ENCODE measurements around the gene ATP1A2. TPM values are rescaled to one million over a fixed set of nuclear protein-coding genes. Genes with fewer than 3 reads are reported as not detected.
A peak's percentile ranks its signal among the peaks of the same experiment; 100 is the strongest.

The ATP1A2 gene
- total and polyA plus RNA-seq, 3 experiments from 2014 or later: not detected

- H3K4me3 Mint-ChIP-seq: no peak overlapping the region
- peaks cover 0 to 5% (median 0%) of the 10 kb centered on the region in 3 donors for H3K36me3 Mint-ChIP-seq
- ChIA-PET POLR2A (no interaction called here), CTCF (interaction anchor here (4.4 kb wide), 1 partner anchor 11 kb away, joined by 18 read pairs; no protein-coding TSS in a partner anchor)
- H3K27me3 ChIP-seq (ENCODE audit: insufficient read depth, low read length, poor library complexity, severe bottlenecking): peaks cover 39% of the 10 kb centered on the region
- H3K9me3 Mint-ChIP-seq: no peaks in the 10 kb centered on the region
- H3K36me3 ChIP-seq (ENCODE audit: insufficient read depth, low read length): no peaks in the 10 kb centered on the region
- no peak overlapping the region for H3K27ac Mint-ChIP-seq
- H3K9me3 ChIP-seq (ENCODE audit: low read length): no peaks in the 10 kb centered on the region
- peaks cover 8 to 9% (median 9%) of the 10 kb centered on the region in 3 donors for H3K4me1 Mint-ChIP-seq
- peaks cover 30 to 75% of the 10 kb centered on the region in 2 donors for H3K27me3 Mint-ChIP-seq
- DNase-seq: no peak
- no peak overlapping the region for H3K4me3 ChIP-seq (ENCODE audit: low read length)
- H3K4me1 ChIP-seq (ENCODE audit: insufficient read depth, low read length): peaks cover 9% of the 10 kb centered on the region
- H3K27ac ChIP-seq (ENCODE audit: low read depth, low read length): no peak overlapping the region
Observed at GRCh38 chr1:160074865-160075264, 40.7 kb upstream of the ATP1A2 start.

- no peak for DNase-seq
- peaks cover 6% of the 10 kb centered on the region for H3K4me1 ChIP-seq (ENCODE audit: insufficient read depth, low read length)
- no peak overlapping the region for H3K4me3 Mint-ChIP-seq
- H3K27ac ChIP-seq (ENCODE audit: low read depth, low read length): no peak overlapping the region
- H3K36me3 ChIP-seq (ENCODE audit: insufficient read depth, low read length): no peaks in the 10 kb centered on the region
- no peaks in the 10 kb centered on the region for H3K9me3 ChIP-seq (ENCODE audit: low read length)
- peaks cover 31 to 77% of the 10 kb centered on the region in 2 donors for H3K27me3 Mint-ChIP-seq
- no peak overlapping the region for H3K4me3 ChIP-seq (ENCODE audit: low read length)
- ChIA-PET POLR2A (no interaction called here), CTCF (interaction anchor here (0.8 kb wide), 2 partner anchors 10 to 30 kb away, joined by 3 to 4 read pairs; no protein-coding TSS in a partner anchor)
- H3K4me1 Mint-ChIP-seq: peaks cover under 1 to 2% (median under 1%) of the 10 kb centered on the region in 3 donors
- H3K27me3 ChIP-seq (ENCODE audit: insufficient read depth, low read length, poor library complexity, severe bottlenecking): peaks cover 42% of the 10 kb centered on the region
- H3K27ac Mint-ChIP-seq: no peak overlapping the region
- H3K9me3 Mint-ChIP-seq: no peaks in the 10 kb centered on the region
- H3K36me3 Mint-ChIP-seq: peaks cover 0 to 5% (median 0%) of the 10 kb centered on the region in 3 donors
Observed at GRCh38 chr1:160075836-160076235, 39.7 kb upstream of the ATP1A2 start.

- no peak overlapping the region for H3K27ac Mint-ChIP-seq
- no peaks in the 10 kb centered on the region for H3K9me3 Mint-ChIP-seq
- H3K27me3 Mint-ChIP-seq: peaks cover 36 to 80% of the 10 kb centered on the region in 2 donors
- Histone ChIP-seq H3K4me1 (ENCODE audit: insufficient read depth, low read length) (peaks cover 1% of the 10 kb centered on the region), H3K4me3 (ENCODE audit: low read length) (no peak overlapping the region), H3K27ac (ENCODE audit: low read depth, low read length) (no peak overlapping the region), H3K36me3 (ENCODE audit: insufficient read depth, low read length) (no peaks in the 10 kb centered on the region), H3K27me3 (ENCODE audit: insufficient read depth, low read length, poor library complexity, severe bottlenecking) (peaks cover 42% of the 10 kb centered on the region), H3K9me3 (ENCODE audit: low read length) (no peaks in the 10 kb centered on the region)
- no peak for DNase-seq
- peaks cover 0 to 2% (median 0%) of the 10 kb centered on the region in 3 donors for H3K4me1 Mint-ChIP-seq
- POLR2A ChIA-PET: no interaction called here
- peaks cover 0 to 5% (median 0%) of the 10 kb centered on the region in 3 donors for H3K36me3 Mint-ChIP-seq
- CTCF ChIA-PET: interaction anchor here (0.8 kb wide), 2 partner anchors 10 to 31 kb away, joined by 3 to 4 read pairs; no protein-coding TSS in a partner anchor
- no peak overlapping the region for H3K4me3 Mint-ChIP-seq
Observed at GRCh38 chr1:160076295-160076694, 39.3 kb upstream of the ATP1A2 start.

- ChIA-PET POLR2A (no interaction called here), CTCF (interaction anchor here (1.0 to 3.5 kb wide), 11 partner anchors 10 to 299 kb away, joined by 3 to 23 read pairs (median 4); partner anchors contain the start of genes IGSF9 and PIGM)
- Mint-ChIP-seq H3K4me1 (peaks cover 0 to 2% (median 0%) of the 10 kb centered on the region in 3 donors), H3K27me3 (peaks cover 35 to 82% of the 10 kb centered on the region in 2 donors), H3K36me3 (peaks cover 0 to 5% (median 0%) of the 10 kb centered on the region in 3 donors), H3K9me3 (no peaks in the 10 kb centered on the region), H3K4me3 (no peak overlapping the region), H3K27ac (no peak overlapping the region)
- H3K9me3 ChIP-seq (ENCODE audit: low read length): no peaks in the 10 kb centered on the region
- peaks cover 42% of the 10 kb centered on the region for H3K27me3 ChIP-seq (ENCODE audit: insufficient read depth, low read length, poor library complexity, severe bottlenecking)
- H3K36me3 ChIP-seq (ENCODE audit: insufficient read depth, low read length): no peaks in the 10 kb centered on the region
- no peak for DNase-seq
- no peak overlapping the region for H3K27ac ChIP-seq (ENCODE audit: low read depth, low read length)
- H3K4me1 ChIP-seq (ENCODE audit: insufficient read depth, low read length): no peaks in the 10 kb centered on the region
- no peak overlapping the region for H3K4me3 ChIP-seq (ENCODE audit: low read length)
Observed at GRCh38 chr1:160077486-160077885, 38.1 kb upstream of the ATP1A2 start.

- ChIA-PET CTCF (interaction anchor here (0.6 to 3.5 kb wide), 16 partner anchors 9 to 298 kb away, joined by 3 to 23 read pairs (median 4); partner anchors contain the start of genes IGSF9 and PIGM), POLR2A (no interaction called here)
- Histone ChIP-seq H3K4me3 (ENCODE audit: low read length) (no peak overlapping the region), H3K27ac (ENCODE audit: low read depth, low read length) (no peak overlapping the region), H3K27me3 (ENCODE audit: insufficient read depth, low read length, poor library complexity, severe bottlenecking) (peaks cover 42% of the 10 kb centered on the region), H3K9me3 (ENCODE audit: low read length) (no peaks in the 10 kb centered on the region), H3K36me3 (ENCODE audit: insufficient read depth, low read length) (no peaks in the 10 kb centered on the region), H3K4me1 (ENCODE audit: insufficient read depth, low read length) (peaks cover 2% of the 10 kb centered on the region)
- peak in 4 of 5 donors; percentile 36 to 51 (median 43) for DNase-seq
- peaks cover 0 to 4% (median 3%) of the 10 kb centered on the region in 3 donors for H3K4me1 Mint-ChIP-seq
- H3K27me3 Mint-ChIP-seq: peaks cover 38 to 78% of the 10 kb centered on the region in 2 donors
- H3K36me3 Mint-ChIP-seq: no peaks in the 10 kb centered on the region
- H3K27ac Mint-ChIP-seq: no peak overlapping the region
- H3K4me3 Mint-ChIP-seq: no peak overlapping the region
- H3K9me3 Mint-ChIP-seq: no peaks in the 10 kb centered on the region
Observed at GRCh38 chr1:160078512-160079195, 36.9 kb upstream of the ATP1A2 start.

GRCh38 chr1:160079448-160079847 lies 36.1 kb upstream of the ATP1A2 start:
- H3K27me3 ChIP-seq (ENCODE audit: insufficient read depth, low read length, poor library complexity, severe bottlenecking): peaks cover 42% of the 10 kb centered on the region
- Mint-ChIP-seq H3K4me3 (no peak overlapping the region), H3K9me3 (no peaks in the 10 kb centered on the region), H3K27ac (no peak overlapping the region), H3K4me1 (peaks cover 5 to 9% (median 8%) of the 10 kb centered on the region in 3 donors), H3K27me3 (peaks cover 38 to 74% of the 10 kb centered on the region in 2 donors), H3K36me3 (no peaks in the 10 kb centered on the region)
- POLR2A ChIA-PET: interaction anchor here (1.0 kb wide), 1 partner anchor 10 kb away, joined by 3 read pairs; no protein-coding TSS in a partner anchor
- no peak overlapping the region for H3K4me3 ChIP-seq (ENCODE audit: low read length)
- H3K9me3 ChIP-seq (ENCODE audit: low read length): no peaks in the 10 kb centered on the region
- no peaks in the 10 kb centered on the region for H3K36me3 ChIP-seq (ENCODE audit: insufficient read depth, low read length)
- CTCF ChIA-PET: interaction anchor here (0.9 to 3.5 kb wide), 9 partner anchors 8 to 297 kb away, joined by 3 to 23 read pairs (median 6); no protein-coding TSS in a partner anchor
- no peak overlapping the region for H3K27ac ChIP-seq (ENCODE audit: low read depth, low read length)
- DNase-seq: no peak
- peaks cover 3% of the 10 kb centered on the region for H3K4me1 ChIP-seq (ENCODE audit: insufficient read depth, low read length)

GRCh38 chr1:160080381-160081100 lies 35.0 kb upstream of the ATP1A2 start:
- peaks cover 8 to 11% (median 10%) of the 10 kb centered on the region in 3 donors for H3K4me1 Mint-ChIP-seq
- peaks cover 35 to 65% of the 10 kb centered on the region in 2 donors for H3K27me3 Mint-ChIP-seq
- H3K4me3 ChIP-seq (ENCODE audit: low read length): no peak overlapping the region
- no peak for DNase-seq
- POLR2A ChIA-PET: interaction anchor here (1.0 kb wide), 1 partner anchor 8 kb away, joined by 3 read pairs; no protein-coding TSS in a partner anchor
- H3K9me3 Mint-ChIP-seq: no peaks in the 10 kb centered on the region
- CTCF ChIA-PET: interaction anchor here (1.1 to 6.9 kb wide), 5 partner anchors 8 to 296 kb away, joined by 4 to 63 read pairs (median 18); no protein-coding TSS in a partner anchor
- peaks cover 0 to 2% (median 0%) of the 10 kb centered on the region in 3 donors for H3K36me3 Mint-ChIP-seq
- H3K4me1 ChIP-seq (ENCODE audit: insufficient read depth, low read length): peaks cover 3% of the 10 kb centered on the region
- H3K36me3 ChIP-seq (ENCODE audit: insufficient read depth, low read length): no peaks in the 10 kb centered on the region
- no peak overlapping the region for H3K27ac ChIP-seq (ENCODE audit: low read depth, low read length)
- H3K27ac Mint-ChIP-seq: peak overlapping the region in 1 of 8 donors; percentile 14
- peaks cover 42% of the 10 kb centered on the region for H3K27me3 ChIP-seq (ENCODE audit: insufficient read depth, low read length, poor library complexity, severe bottlenecking)
- no peaks in the 10 kb centered on the region for H3K9me3 ChIP-seq (ENCODE audit: low read length)
- H3K4me3 Mint-ChIP-seq: no peak overlapping the region
